PC-9 (cell line): ENCODE measurements around the gene CRYBG1. TPM values are rescaled to one million over a fixed set of nuclear protein-coding genes. Genes with fewer than 3 reads are reported as not detected.

Source experiments
- BruUV-seq: library from RNA; stranded (reverse); fragments of 400-500 nt; replicated peaks from 2 replicates; lab custom pipeline; 2021; lab: Mats Ljungman, UMichigan
- CTCF ChIA-PET: fragments of 300-600 bp; sonication (Branson Sonifier 250); formaldehyde crosslinking; loops from one replicate; lab custom pipeline; 2022; ENCODE audit warnings: antibody characterized with exemption; lab: Charles Lee
- POLR2A ChIA-PET: fragments of 300-600 bp; sonication (Branson Sonifier 250); formaldehyde crosslinking; loops from one replicate; lab custom pipeline; 2022; ENCODE audit warnings: antibody characterized with exemption; ENCODE audit not compliant: unreplicated experiment; lab: Charles Lee
- DNase-seq, 2 experiments: peaks; one replicate each; pipeline versions ENCODE4 v3.0.0 to v3.0.0-alpha.2; 2015 to 2022; ENCODE audit warnings: mixed read lengths in 1 of 2
- H2AFZ ChIP-seq: fragments of 200-600 bp; sonication (generic); 2 replicates; pipeline ENCODE4 v1.8.1; 2017; ENCODE audit warnings: antibody characterized with exemption
- H3F3A ChIP-seq: fragments of 200-600 bp; sonication (generic); 2 replicates; pipeline ENCODE4 v1.8.1; 2017; ENCODE audit warnings: antibody characterized with exemption, mild to moderate bottlenecking, low read depth; ENCODE audit not compliant: insufficient read depth
- H3K27ac ChIP-seq: fragments of 200-600 bp; sonication (generic); 2 replicates; pipeline ENCODE4 v1.6.1; 2016; ENCODE audit warnings: mixed run types
- H3K27me3 ChIP-seq: fragments of 200-600 bp; sonication (generic); 2 replicates; pipeline ENCODE4 v1.6.1; 2016; ENCODE audit warnings: low read depth, mixed run types; ENCODE audit not compliant: insufficient read depth
- H3K36me3 ChIP-seq: fragments of 200-600 bp; sonication (generic); 2 replicates; pipeline ENCODE4 v1.6.1; 2016; ENCODE audit warnings: low read depth, mixed run types
- H3K4me1 ChIP-seq: fragments of 200-600 bp; sonication (generic); replicated peaks from 2 replicates; pipeline ENCODE4 v1.6.1; 2016; ENCODE audit warnings: mixed run types; ENCODE audit not compliant: insufficient read depth
- H3K4me2 ChIP-seq: fragments of 200-600 bp; sonication (generic); 2 replicates; pipeline ENCODE4 v1.6.1; 2017; ENCODE audit warnings: mixed run types
- H3K4me3 ChIP-seq: fragments of 200-600 bp; sonication (generic); 2 replicates; pipeline ENCODE4 v1.6.1; 2016; ENCODE audit warnings: mixed run types
- H3K79me2 ChIP-seq: fragments of 200-600 bp; sonication (generic); 2 replicates; pipeline ENCODE4 v1.6.1; 2017; ENCODE audit warnings: low read depth, mixed run types
- H3K9me2 ChIP-seq: fragments of 200-600 bp; sonication (generic); 2 replicates; pipeline ENCODE4 v1.8.1; 2017; ENCODE audit warnings: mild to moderate bottlenecking; ENCODE audit not compliant: insufficient read depth
- H3K9me3 ChIP-seq: fragments of 200-600 bp; sonication (generic); 2 replicates; pipeline ENCODE4 v1.8.1; 2016; ENCODE audit warnings: low read depth; ENCODE audit not compliant: insufficient read depth
- H4K20me1 ChIP-seq: fragments of 200-600 bp; sonication (generic); 2 replicates; pipeline ENCODE4 v1.8.1; 2017; ENCODE audit not compliant: insufficient read depth
- CTCF ChIP-seq: fragments of 200-600 bp; sonication (generic); conservative IDR thresholded peaks from 2 replicates; pipeline ENCODE4 v1.6.1; 2017; ENCODE audit warnings: mixed run types, antibody characterized with exemption, mild to moderate bottlenecking, moderate library complexity
- EZH2 ChIP-seq: fragments of 200-600 bp; sonication (generic); IDR thresholded peaks from 2 replicates; pipeline ENCODE4 v1.8.0; 2017; ENCODE audit warnings: antibody characterized with exemption, low read depth
- intact Hi-C: fragments of 100-400 bp; cut with micrococcal nuclease; formaldehyde crosslinking; loops from one replicate; pipeline ENCODE4 v1.10.0; 2022; ENCODE audit not compliant: unreplicated experiment
- total RNA-seq: library from RNA; stranded (reverse); gene quantifications from 2 replicates; pipeline ENCODE4 v1.2.3, GENCODE V29; 2021

Gene CRYBG1
- total RNA-seq, 1 experiment from 2014 or later: 49.3 TPM

- no peaks in the 10 kb centered on the region for H3K9me2 ChIP-seq
- no peaks in the 10 kb centered on the region for H3K36me3 ChIP-seq
- POLR2A ChIA-PET: interaction anchor here (0.7 kb wide), 1 partner anchor 218 kb away, joined by 5 read pairs; no protein-coding TSS in a partner anchor
- H3K9me3 ChIP-seq: no peaks in the 10 kb centered on the region
- H3F3A ChIP-seq: peaks cover 4% of the 10 kb centered on the region; the same call in 1 of the 2 replicates
- CTCF ChIA-PET: no interaction called here
- H4K20me1 ChIP-seq: no peaks in the 10 kb centered on the region
- TF ChIP-seq EZH2: no peak
- no peak for TF ChIP-seq CTCF
- intact Hi-C loops: loop anchor here (10.0 kb wide), 2 partner anchors 674 to 1006 kb away; partner anchors contain the start of gene BEND3
- BruUV-seq: no TSS peak
- H3K27ac ChIP-seq: no peak overlapping the region
- no peak overlapping the region for H3K4me3 ChIP-seq
- no peak for DNase-seq
- H3K79me2 ChIP-seq: no peaks in the 10 kb centered on the region
- no peak overlapping the region for H2AFZ ChIP-seq
- no peak overlapping the region for H3K4me2 ChIP-seq
- H3K4me1 ChIP-seq: peaks cover 40% of the 10 kb centered on the region
- H3K27me3 ChIP-seq: no peaks in the 10 kb centered on the region
Observed at GRCh38 chr6:106440546-106440945, 80.0 kb downstream of the CRYBG1 start.

- no peaks in the 10 kb centered on the region for H4K20me1 ChIP-seq
- H3K9me3 ChIP-seq: no peaks in the 10 kb centered on the region
- H3K4me2 ChIP-seq: no peak overlapping the region
- no peaks in the 10 kb centered on the region for H3K79me2 ChIP-seq
- H3K4me1 ChIP-seq: peaks cover 40% of the 10 kb centered on the region
- CTCF ChIA-PET: interaction anchor here (2.3 kb wide), 1 partner anchor 103 kb away, joined by 8 read pairs; no protein-coding TSS in a partner anchor
- peaks cover 8% of the 10 kb centered on the region; the same call in 1 of the 2 replicates for H3F3A ChIP-seq
- intact Hi-C loops: loop anchor here (10.0 kb wide), 2 partner anchors 672 to 1008 kb away; partner anchors contain the start of gene BEND3
- no peaks in the 10 kb centered on the region for H3K27me3 ChIP-seq
- POLR2A ChIA-PET: interaction anchor here (0.5 kb wide), 1 partner anchor 117 kb away, joined by 3 read pairs; the partner anchor contains the start of gene ATG5
- no peak overlapping the region for H3K4me3 ChIP-seq
- no peaks in the 10 kb centered on the region for H3K36me3 ChIP-seq
- no TSS peak for BruUV-seq
- TF ChIP-seq CTCF: no peak
- TF ChIP-seq EZH2: no peak
- no peak overlapping the region for H3K27ac ChIP-seq
- no peak overlapping the region for H2AFZ ChIP-seq
- H3K9me2 ChIP-seq: no peaks in the 10 kb centered on the region
- no peak for DNase-seq
Observed at GRCh38 chr6:106442395-106442794, 81.9 kb downstream of the CRYBG1 start.

GRCh38 chr6:106444777-106445507 is 84.4 kb downstream of the CRYBG1 start:
- H3K4me1 ChIP-seq: peaks cover 24% of the 10 kb centered on the region
- no peak overlapping the region for H3K4me3 ChIP-seq
- CTCF ChIA-PET: interaction anchor here (0.6 to 1.0 kb wide), 3 partner anchors 84 to 106 kb away, joined by 3 read pairs; partner anchors contain the start of gene CRYBG1
- no peaks in the 10 kb centered on the region for H3K79me2 ChIP-seq
- H3K4me2 ChIP-seq: no peak overlapping the region
- H2AFZ ChIP-seq: no peak overlapping the region
- H3K9me3 ChIP-seq: no peaks in the 10 kb centered on the region
- H3K27ac ChIP-seq: no peak overlapping the region
- H4K20me1 ChIP-seq: no peaks in the 10 kb centered on the region
- peak; percentile 15 to 69 for DNase-seq
- H3K27me3 ChIP-seq: no peaks in the 10 kb centered on the region
- H3K9me2 ChIP-seq: no peaks in the 10 kb centered on the region
- intact Hi-C loops: loop anchor here (1.0 to 10.0 kb wide), 5 partner anchors 67 to 1010 kb away; partner anchors contain the start of genes BEND3 and CRYBG1
- POLR2A ChIA-PET: interaction anchor here (0.6 kb wide), 1 partner anchor 11 kb away, joined by 4 read pairs; no protein-coding TSS in a partner anchor
- BruUV-seq: no TSS peak
- peaks cover 5% of the 10 kb centered on the region; the same call in 1 of the 2 replicates for H3F3A ChIP-seq
- H3K36me3 ChIP-seq: no peaks in the 10 kb centered on the region
- TF ChIP-seq CTCF (peak; percentile 89), EZH2 (no peak)
